ENCODE data around the gene PTPRD. TPM values are rescaled to one million over a fixed set of nuclear protein-coding genes. Genes with fewer than 3 reads are reported as not detected.

Gene PTPRD
- total RNA-seq, 1 experiment from 2014 or later, result not detected

- BruUV-seq (replicated peaks), result no TSS peak
- H3K4me1 ChIP-seq (ENCODE audit: control insufficient read depth, insufficient read depth, low read length), result no peaks in the 10 kb centered on the region
- in situ Hi-C loops (cut with HindIII; ENCODE audit: low pct_unique_long_range_greater_than_20kb, low sequenced_read_pairs) (no loop called here), intact Hi-C loops (cut with micrococcal nuclease; ENCODE audit: unreplicated experiment) (no loop called here)
- no peaks in the 10 kb centered on the region for H3K9me3 ChIP-seq (ENCODE audit: control insufficient read depth, insufficient read depth, low read depth, low read length)
- no peaks in the 10 kb centered on the region for H3K36me3 ChIP-seq (ENCODE audit: control insufficient read depth, insufficient read depth, low read length)
- ATAC-seq (no peak), DNase-seq (ENCODE audit: low read depth, low spot score) (no peak)
- POLR2A ChIA-PET, result no interaction called here
- CTCF ChIA-PET, result no interaction called here
- H3K4me3 ChIP-seq (ENCODE audit: low read depth in 2 of 2, low read length in 2 of 2), result no peak overlapping the region
- no peaks in the 10 kb centered on the region for H3K27me3 ChIP-seq (ENCODE audit: control insufficient read depth, insufficient read depth, low read length)
- no peak overlapping the region for H3K27ac ChIP-seq (ENCODE audit: low read length)
- TF ChIP-seq REST (IDR thresholded peaks at IDR 0.05; ENCODE audit: insufficient read depth in 1 of 2, low read depth in 2 of 2, low read length in 1 of 2) (no peak), TCF7L2 (IDR thresholded peaks at IDR 0.05; ENCODE audit: low read depth, low read length) (no peak), CTCF (IDR thresholded peaks at IDR 0.05) (no peak), POLR2AphosphoS5 (IDR thresholded peaks at IDR 0.05; ENCODE audit: low read depth, low read length) (no peak)
Measured at GRCh38 chr9:10172476-10172875, 440.3 kb downstream of the PTPRD start.

GRCh38 chr9:10168241-10168640 is 444.6 kb downstream of the PTPRD start:
- intact Hi-C loops (cut with micrococcal nuclease; ENCODE audit: unreplicated experiment), result no loop called here
- no peak for TF ChIP-seq CTCF (IDR thresholded peaks at IDR 0.05)
- TF ChIP-seq POLR2AphosphoS5 (IDR thresholded peaks at IDR 0.05; ENCODE audit: low read depth, low read length), result no peak
- TF ChIP-seq TCF7L2 (IDR thresholded peaks at IDR 0.05; ENCODE audit: low read depth, low read length), result no peak
- TF ChIP-seq REST (IDR thresholded peaks at IDR 0.05; ENCODE audit: insufficient read depth in 1 of 2, low read depth in 2 of 2, low read length in 1 of 2), result no peak
- no peak for TF ChIP-seq SIN3A (IDR thresholded peaks at IDR 0.05; ENCODE audit: borderline replicate concordance, insufficient read depth, low read depth, low read length)
- Histone ChIP-seq H3K27ac (ENCODE audit: low read length) (no peak overlapping the region), H3K4me1 (ENCODE audit: control insufficient read depth, insufficient read depth, low read length) (no peaks in the 10 kb centered on the region), H3K27me3 (ENCODE audit: control insufficient read depth, insufficient read depth, low read length) (no peaks in the 10 kb centered on the region), H3K4me3 (ENCODE audit: low read depth in 2 of 2, low read length in 2 of 2) (no peak overlapping the region), H3K9me3 (ENCODE audit: control insufficient read depth, insufficient read depth, low read depth, low read length) (no peaks in the 10 kb centered on the region), H3K36me3 (ENCODE audit: control insufficient read depth, insufficient read depth, low read length) (no peaks in the 10 kb centered on the region)
- in situ Hi-C loops (cut with HindIII; ENCODE audit: low pct_unique_long_range_greater_than_20kb, low sequenced_read_pairs), result no loop called here
- POLR2A ChIA-PET, result no interaction called here
- DNase-seq (ENCODE audit: low read depth, low spot score), result no peak
- BruUV-seq (replicated peaks), result no TSS peak
- ATAC-seq, result no peak
- CTCF ChIA-PET, result no interaction called here
